RWPE2 (cell line): ENCODE measurements around the gene C2CD2.

Source experiments
- ATAC-seq: fragments of 200-7000 bp; cut with Tn5 transposase; 3 replicates; pipeline ENCODE4 v1.9.1; 2021; ENCODE audit warnings: low read depth
- DNase-seq: peaks from one replicate; pipeline ENCODE4 v3.0.0-alpha.2; 2020; ENCODE audit warnings: low spot score
- H3K27ac ChIP-seq: fragments of 450-650 bp; 2 replicates; pipeline ENCODE4 v1.5.1; 2017; ENCODE audit warnings: mild to moderate bottlenecking; ENCODE audit not compliant: poor library complexity, severe bottlenecking
- H3K27me3 ChIP-seq: fragments of 250-450 bp; sonication (Bioruptor Pico); 2 replicates; pipeline ENCODE4 v1.5.1; 2021; ENCODE audit warnings: mild to moderate bottlenecking, moderate library complexity; ENCODE audit not compliant: insufficient read depth, poor library complexity, severe bottlenecking
- H3K36me3 ChIP-seq: fragments of 250-450 bp; sonication (Bioruptor Pico); 2 replicates; pipeline ENCODE4 v1.5.1; 2020; ENCODE audit warnings: low read depth, mild to moderate bottlenecking, moderate library complexity
- H3K4me1 ChIP-seq: fragments of 250-450 bp; sonication (Bioruptor Pico); 2 replicates; pipeline ENCODE4 v1.5.1; 2021; ENCODE audit warnings: mild to moderate bottlenecking, moderate library complexity; ENCODE audit not compliant: insufficient read depth, poor library complexity, severe bottlenecking
- H3K4me3 ChIP-seq: fragments of 250-450 bp; sonication (Bioruptor Pico); 2 replicates; pipeline ENCODE4 v1.5.1; 2021; ENCODE audit warnings: mild to moderate bottlenecking, moderate library complexity; ENCODE audit not compliant: severe bottlenecking
- H3K9me3 ChIP-seq: fragments of 250-450 bp; sonication (Bioruptor Pico); 2 replicates; pipeline ENCODE4 v1.5.1; 2021; ENCODE audit warnings: mild to moderate bottlenecking, moderate library complexity; ENCODE audit not compliant: severe bottlenecking
- TF ChIP-seq, protein P1 (sequence below): fragments of 450-650 bp; IDR thresholded peaks from one replicate; pipeline ENCODE4 v1.5.1; 2017; ENCODE audit warnings: mild to moderate bottlenecking, moderate library complexity; ENCODE audit not compliant: poor library complexity, severe bottlenecking

The C2CD2 gene

GRCh38 chr21:41929248-41929647, 24.6 kb downstream of the C2CD2 start:
- H3K9me3 ChIP-seq: no peaks in the 10 kb centered on the region
- TF ChIP-seq, protein P1, sequence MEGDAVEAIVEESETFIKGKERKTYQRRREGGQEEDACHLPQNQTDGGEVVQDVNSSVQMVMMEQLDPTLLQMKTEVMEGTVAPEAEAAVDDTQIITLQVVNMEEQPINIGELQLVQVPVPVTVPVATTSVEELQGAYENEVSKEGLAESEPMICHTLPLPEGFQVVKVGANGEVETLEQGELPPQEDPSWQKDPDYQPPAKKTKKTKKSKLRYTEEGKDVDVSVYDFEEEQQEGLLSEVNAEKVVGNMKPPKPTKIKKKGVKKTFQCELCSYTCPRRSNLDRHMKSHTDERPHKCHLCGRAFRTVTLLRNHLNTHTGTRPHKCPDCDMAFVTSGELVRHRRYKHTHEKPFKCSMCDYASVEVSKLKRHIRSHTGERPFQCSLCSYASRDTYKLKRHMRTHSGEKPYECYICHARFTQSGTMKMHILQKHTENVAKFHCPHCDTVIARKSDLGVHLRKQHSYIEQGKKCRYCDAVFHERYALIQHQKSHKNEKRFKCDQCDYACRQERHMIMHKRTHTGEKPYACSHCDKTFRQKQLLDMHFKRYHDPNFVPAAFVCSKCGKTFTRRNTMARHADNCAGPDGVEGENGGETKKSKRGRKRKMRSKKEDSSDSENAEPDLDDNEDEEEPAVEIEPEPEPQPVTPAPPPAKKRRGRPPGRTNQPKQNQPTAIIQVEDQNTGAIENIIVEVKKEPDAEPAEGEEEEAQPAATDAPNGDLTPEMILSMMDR: no peak
- H3K27ac ChIP-seq: peak overlapping the region; percentile 94
- H3K36me3 ChIP-seq: no peaks in the 10 kb centered on the region
- ATAC-seq (no peak), DNase-seq (no peak)
- no peaks in the 10 kb centered on the region for H3K27me3 ChIP-seq
- H3K4me3 ChIP-seq: no peak overlapping the region
- peaks cover 52% of the 10 kb centered on the region for H3K4me1 ChIP-seq

- Histone ChIP-seq H3K27ac (peak overlapping the region; percentile 94), H3K36me3 (no peaks in the 10 kb centered on the region), H3K9me3 (no peaks in the 10 kb centered on the region), H3K4me1 (peaks cover 48% of the 10 kb centered on the region), H3K4me3 (no peak overlapping the region), H3K27me3 (no peaks in the 10 kb centered on the region)
- no peak for ATAC-seq
- TF ChIP-seq, protein P1: no peak
- no peak for DNase-seq
These were observed 25.1 kb downstream of the C2CD2 start for GRCh38 chr21:41928621-41929220.

GRCh38 chr21:41927727-41928409, 25.9 kb downstream of the C2CD2 start:
- Histone ChIP-seq H3K4me3 (no peak overlapping the region), H3K9me3 (no peaks in the 10 kb centered on the region), H3K27ac (no peak overlapping the region), H3K4me1 (peaks cover 39% of the 10 kb centered on the region), H3K27me3 (no peaks in the 10 kb centered on the region), H3K36me3 (no peaks in the 10 kb centered on the region)
- DNase-seq (no peak), ATAC-seq (no peak)
- TF ChIP-seq, protein P1: no peak

- TF ChIP-seq, protein P1: no peak
- no peaks in the 10 kb centered on the region for H3K27me3 ChIP-seq
- H3K4me1 ChIP-seq: peaks cover 32% of the 10 kb centered on the region
- peak; percentile 18; the same call in 1 of the 3 replicates for ATAC-seq
- H3K9me3 ChIP-seq: no peaks in the 10 kb centered on the region
- H3K36me3 ChIP-seq: no peaks in the 10 kb centered on the region
- peak overlapping the region; percentile 26 for H3K4me3 ChIP-seq
- peak overlapping the region; percentile 59 for H3K27ac ChIP-seq
- DNase-seq: no peak
These were observed 27.0 kb downstream of the C2CD2 start for GRCh38 chr21:41926807-41927171.
